GM12801 (cell line): ENCODE results near the gene SEPTIN5.

Experiments
- CTCF ChIP-seq: IDR thresholded peaks from one replicate; pipeline ENCODE4 v1.5.1; 2011; ENCODE audit warnings: control low read depth; ENCODE audit not compliant: insufficient read length; ENCODE audit errors: extremely low read depth

The SEPTIN5 gene

GRCh38 chr22:19738664-19739447 lies 24.6 kb downstream of the SEPTIN5 start:
- TF ChIP-seq CTCF, result no peak

GRCh38 chr22:19739448-19739895 lies 25.2 kb downstream of the SEPTIN5 start:
- no peak for TF ChIP-seq CTCF

GRCh38 chr22:19739911-19740449 lies 25.7 kb downstream of the SEPTIN5 start:
- no peak for TF ChIP-seq CTCF

GRCh38 chr22:19740586-19740985 lies 26.3 kb downstream of the SEPTIN5 start:
- no peak for TF ChIP-seq CTCF

GRCh38 chr22:19741053-19741452 lies 26.8 kb downstream of the SEPTIN5 start:
- TF ChIP-seq CTCF, result no peak

GRCh38 chr22:19742160-19743066 lies 28.1 kb downstream of the SEPTIN5 start:
- TF ChIP-seq CTCF, result no peak

GRCh38 chr22:19743081-19743480 lies 28.8 kb downstream of the SEPTIN5 start:
- no peak for TF ChIP-seq CTCF
